Osteoblast (primary cell): ENCODE measurements around the gene NEU2. TPM values are rescaled to one million over a fixed set of nuclear protein-coding genes. Genes with fewer than 3 reads are reported as not detected.

Experiments used
- DNase-seq: peaks from one replicate; pipeline ENCODE4 v3.0.0; 2011; ENCODE audit warnings: low spot score, mixed read lengths; ENCODE audit not compliant: insufficient read length; ENCODE audit errors: missing footprints
- H2AFZ ChIP-seq: 2 replicates; pipeline ENCODE4 v1.6.0; 2011; ENCODE audit warnings: mild to moderate bottlenecking, low read length
- H3K27ac ChIP-seq: 2 replicates; pipeline ENCODE4 v1.5.1; 2011; ENCODE audit warnings: mild to moderate bottlenecking, low read depth, low read length, moderate library complexity
- H3K27me3 ChIP-seq: 2 replicates; pipeline ENCODE4 v1.6.0; 2012; ENCODE audit warnings: mild to moderate bottlenecking, control low read depth, inconsistent platforms, low read length, moderate library complexity; ENCODE audit not compliant: insufficient read depth
- H3K36me3 ChIP-seq: 2 replicates; pipeline ENCODE4 v1.5.1; 2011; ENCODE audit warnings: mild to moderate bottlenecking, low read length, control low read depth, moderate library complexity; ENCODE audit not compliant: insufficient read depth
- H3K4me1 ChIP-seq: 2 replicates; pipeline ENCODE4 v1.5.1; 2011; ENCODE audit warnings: mild to moderate bottlenecking, low read length, control low read depth, moderate library complexity; ENCODE audit not compliant: insufficient read depth
- H3K4me2 ChIP-seq: 2 replicates; pipeline ENCODE4 v1.6.0; 2011; ENCODE audit warnings: mild to moderate bottlenecking, low read length; ENCODE audit not compliant: insufficient read depth
- H3K4me3 ChIP-seq: fragments of 200-600 bp; sonication (generic); 3 replicates; pipeline ENCODE4 v1.5.1; 2012; ENCODE audit warnings: mild to moderate bottlenecking, low read length, inconsistent platforms; ENCODE audit not compliant: insufficient read depth
- H3K79me2 ChIP-seq: 2 replicates; pipeline ENCODE4 v1.6.0; 2012; ENCODE audit warnings: mild to moderate bottlenecking, low read length, control low read depth, inconsistent platforms; ENCODE audit not compliant: insufficient read depth
- H3K9me3 ChIP-seq: 2 replicates; pipeline ENCODE4 v1.5.1; 2011; ENCODE audit warnings: low read depth, low read length, control low read depth
- H4K20me1 ChIP-seq: 2 replicates; pipeline ENCODE4 v1.6.0; 2012; ENCODE audit warnings: mild to moderate bottlenecking, low read length, control low read depth; ENCODE audit not compliant: insufficient read depth
- total RNA-seq: library from RNA; depleted of rRNA; stranded (reverse); fragments of >200 nt; gene quantifications from 2 replicates; pipeline ENCODE4 v1.2.3, GENCODE V29; 2012
- TF ChIP-seq, protein P1 (sequence below): IDR thresholded peaks from 2 replicates; pipeline ENCODE4 v1.5.1; 2011; ENCODE audit warnings: mild to moderate bottlenecking, low read depth, low read length, moderate library complexity; ENCODE audit errors: extremely low read depth

NEU2 gene
- total RNA-seq, 1 donor: not detected

DNA sequence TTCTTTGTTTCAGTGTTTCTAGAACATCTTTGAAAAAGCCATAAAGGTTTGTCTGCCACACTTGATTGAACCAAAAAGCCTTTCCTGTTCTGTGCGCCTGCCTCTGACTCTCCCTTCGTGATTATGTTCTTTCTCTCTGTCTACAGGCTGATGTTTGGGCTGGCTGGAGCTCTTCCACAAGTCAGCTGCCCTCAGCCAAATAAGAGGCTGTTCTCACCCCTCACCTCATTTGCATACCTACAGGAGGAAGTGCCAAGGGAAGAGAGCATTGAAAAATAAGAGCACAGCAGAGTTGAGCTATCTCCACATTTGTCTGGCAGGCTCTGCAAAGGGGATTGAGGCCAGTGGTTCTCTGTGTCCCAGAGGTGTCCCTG lies 43.5 kb downstream of the NEU2 start:
- H3K79me2 ChIP-seq: no peaks in the 10 kb centered on the region
- no peak overlapping the region for H3K4me3 ChIP-seq
- H3K9me3 ChIP-seq: peaks cover 2% of the 10 kb centered on the region
- DNase-seq: no peak
- TF ChIP-seq, protein P1, sequence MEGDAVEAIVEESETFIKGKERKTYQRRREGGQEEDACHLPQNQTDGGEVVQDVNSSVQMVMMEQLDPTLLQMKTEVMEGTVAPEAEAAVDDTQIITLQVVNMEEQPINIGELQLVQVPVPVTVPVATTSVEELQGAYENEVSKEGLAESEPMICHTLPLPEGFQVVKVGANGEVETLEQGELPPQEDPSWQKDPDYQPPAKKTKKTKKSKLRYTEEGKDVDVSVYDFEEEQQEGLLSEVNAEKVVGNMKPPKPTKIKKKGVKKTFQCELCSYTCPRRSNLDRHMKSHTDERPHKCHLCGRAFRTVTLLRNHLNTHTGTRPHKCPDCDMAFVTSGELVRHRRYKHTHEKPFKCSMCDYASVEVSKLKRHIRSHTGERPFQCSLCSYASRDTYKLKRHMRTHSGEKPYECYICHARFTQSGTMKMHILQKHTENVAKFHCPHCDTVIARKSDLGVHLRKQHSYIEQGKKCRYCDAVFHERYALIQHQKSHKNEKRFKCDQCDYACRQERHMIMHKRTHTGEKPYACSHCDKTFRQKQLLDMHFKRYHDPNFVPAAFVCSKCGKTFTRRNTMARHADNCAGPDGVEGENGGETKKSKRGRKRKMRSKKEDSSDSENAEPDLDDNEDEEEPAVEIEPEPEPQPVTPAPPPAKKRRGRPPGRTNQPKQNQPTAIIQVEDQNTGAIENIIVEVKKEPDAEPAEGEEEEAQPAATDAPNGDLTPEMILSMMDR: no peak
- H3K27ac ChIP-seq: no peak overlapping the region
- no peaks in the 10 kb centered on the region for H3K36me3 ChIP-seq
- H3K4me2 ChIP-seq: no peak overlapping the region
- H2AFZ ChIP-seq: no peak overlapping the region
- H3K4me1 ChIP-seq: no peaks in the 10 kb centered on the region
- no peaks in the 10 kb centered on the region for H4K20me1 ChIP-seq
- peaks cover 14% of the 10 kb centered on the region for H3K27me3 ChIP-seq

DNA sequence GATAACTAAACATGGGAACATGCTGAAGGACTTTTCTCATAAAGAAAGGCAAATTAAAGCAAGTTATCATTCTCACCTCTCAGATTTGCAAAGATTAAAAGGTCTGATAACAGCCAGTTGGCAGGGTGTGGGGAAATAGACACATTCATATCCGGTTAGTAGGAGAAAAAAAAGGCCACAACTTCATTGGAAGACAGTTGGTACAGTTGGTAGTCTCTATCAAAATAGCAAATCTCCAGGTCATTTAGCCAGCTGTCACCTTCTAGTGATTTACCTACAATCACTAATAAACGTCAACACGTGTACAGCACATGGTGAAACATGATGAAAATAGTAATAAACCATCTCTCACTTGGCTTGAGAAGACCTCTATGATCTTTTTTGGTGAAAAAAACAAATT lies 44.3 kb downstream of the NEU2 start:
- H3K9me3 ChIP-seq: peaks cover 2% of the 10 kb centered on the region
- H3K27me3 ChIP-seq: peaks cover 14% of the 10 kb centered on the region
- no peaks in the 10 kb centered on the region for H3K36me3 ChIP-seq
- no peak for DNase-seq
- H3K4me2 ChIP-seq: no peak overlapping the region
- no peak overlapping the region for H3K27ac ChIP-seq
- H3K4me1 ChIP-seq: no peaks in the 10 kb centered on the region
- no peaks in the 10 kb centered on the region for H4K20me1 ChIP-seq
- no peak overlapping the region for H3K4me3 ChIP-seq
- H3K79me2 ChIP-seq: no peaks in the 10 kb centered on the region
- H2AFZ ChIP-seq: no peak overlapping the region
- TF ChIP-seq, protein P1: no peak

DNA sequence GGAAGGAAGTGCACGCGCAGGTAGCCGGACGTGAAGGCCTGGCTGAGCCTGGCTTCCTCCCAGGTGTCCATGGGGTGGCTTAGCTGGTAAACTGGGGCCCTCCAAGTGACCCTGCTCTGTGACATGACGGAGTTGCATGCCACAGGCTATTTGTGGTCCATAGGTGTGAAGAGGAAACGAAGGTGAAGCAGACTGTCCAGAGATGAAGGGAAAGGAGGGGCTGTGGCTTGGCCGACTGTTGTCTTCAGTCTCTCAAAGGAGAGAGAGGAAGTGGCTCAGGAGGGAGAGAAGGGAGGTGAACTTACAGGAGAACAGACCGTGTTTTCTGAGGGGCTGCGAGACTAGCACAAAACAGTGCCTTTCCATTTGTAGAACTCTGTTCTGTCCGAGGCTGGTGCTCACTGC lies 47.0 kb downstream of the NEU2 start:
- H4K20me1 ChIP-seq: no peaks in the 10 kb centered on the region
- H3K27ac ChIP-seq: no peak overlapping the region
- no peak for DNase-seq
- H3K36me3 ChIP-seq: no peaks in the 10 kb centered on the region
- TF ChIP-seq, protein P1: no peak
- H3K79me2 ChIP-seq: no peaks in the 10 kb centered on the region
- no peak overlapping the region for H2AFZ ChIP-seq
- no peak overlapping the region for H3K4me2 ChIP-seq
- H3K9me3 ChIP-seq: no peaks in the 10 kb centered on the region
- H3K27me3 ChIP-seq: peaks cover 5% of the 10 kb centered on the region
- H3K4me3 ChIP-seq: no peak overlapping the region
- no peaks in the 10 kb centered on the region for H3K4me1 ChIP-seq

DNA sequence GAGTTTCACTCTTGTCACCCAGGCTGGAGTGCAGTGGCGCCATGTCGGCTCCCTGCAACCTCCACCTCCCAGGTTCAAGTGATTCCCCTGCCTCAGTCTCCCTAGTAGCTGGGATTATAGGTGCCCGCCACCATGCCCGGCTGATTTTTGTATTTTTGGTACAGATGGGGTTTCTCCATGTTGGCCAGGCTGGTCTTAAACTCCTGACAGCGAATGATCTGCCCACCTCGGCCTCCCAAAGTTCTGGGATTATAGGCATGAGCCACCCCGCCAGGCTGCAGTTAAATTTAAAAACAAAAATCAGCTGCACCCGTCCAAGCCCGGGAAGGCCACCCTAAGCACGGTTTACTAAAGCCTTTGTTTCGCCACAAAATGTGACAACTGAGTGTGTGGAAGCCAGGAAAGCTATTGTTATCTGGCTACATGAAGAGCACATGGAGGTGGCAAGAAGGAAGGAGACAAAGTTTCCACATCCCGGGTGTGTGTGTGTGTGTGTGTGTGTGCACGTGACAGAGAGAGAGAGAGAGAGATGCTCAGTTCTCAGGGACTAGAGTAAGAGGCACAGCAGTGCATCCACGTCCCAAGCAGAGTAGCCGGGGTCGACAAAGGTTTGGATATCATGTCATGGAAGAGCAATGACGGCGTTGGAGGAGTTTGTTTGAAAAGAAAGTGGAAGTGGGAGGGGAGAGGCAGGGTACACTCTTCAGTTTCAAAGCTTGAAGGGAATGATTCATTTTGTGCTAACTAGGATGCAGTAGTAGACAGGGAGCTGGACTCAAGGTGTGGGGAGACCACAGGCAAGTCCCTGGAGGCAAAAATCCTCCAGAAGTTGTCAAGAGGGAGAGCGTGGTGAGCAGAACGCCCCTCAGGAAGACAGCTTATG lies 47.7 kb downstream of the NEU2 start:
- DNase-seq: no peak
- H3K79me2 ChIP-seq: no peaks in the 10 kb centered on the region
- no peak overlapping the region for H3K4me2 ChIP-seq
- H3K4me1 ChIP-seq: no peaks in the 10 kb centered on the region
- no peaks in the 10 kb centered on the region for H3K9me3 ChIP-seq
- no peaks in the 10 kb centered on the region for H4K20me1 ChIP-seq
- H3K27ac ChIP-seq: no peak overlapping the region
- H3K27me3 ChIP-seq: no peaks in the 10 kb centered on the region
- TF ChIP-seq, protein P1: no peak
- no peaks in the 10 kb centered on the region for H3K36me3 ChIP-seq
- H2AFZ ChIP-seq: no peak overlapping the region
- H3K4me3 ChIP-seq: no peak overlapping the region
